Upper lobe of right lung (tissue), 1 donor: ENCODE results near the gene SPINK13. TPM values are rescaled to one million over a fixed set of nuclear protein-coding genes. Genes with fewer than 3 reads are reported as not detected.
"Not testable (repeated sequence)": the region's sequence is repeated elsewhere in the genome, so short reads cannot be mapped to it uniquely, and the experiment has no call there.

ENCODE experiments used
- ATAC-seq: fragments of 200-7000 bp; cut with Tn5 transposase; one replicate; pipeline ENCODE4 v1.9.1; 2020; ENCODE audit warnings: mild to moderate bottlenecking, moderate library complexity
- DNase-seq: peaks from one replicate; pipeline ENCODE4 v3.0.0-alpha.2; 2020
- H3K27ac ChIP-seq: fragments of 200-600 bp; one replicate; pipeline ENCODE4 v1.8.0; 2022
- H3K27me3 ChIP-seq: fragments of 200-600 bp; one replicate; pipeline ENCODE4 v1.8.0; 2022; ENCODE audit warnings: mild to moderate bottlenecking
- H3K36me3 ChIP-seq: fragments of 200-600 bp; one replicate; pipeline ENCODE4 v1.8.0; 2022
- H3K4me1 ChIP-seq: fragments of 200-600 bp; one replicate; pipeline ENCODE4 v1.8.0; 2022
- H3K4me3 ChIP-seq: fragments of 200-600 bp; one replicate; pipeline ENCODE4 v1.8.0; 2022; ENCODE audit warnings: mild to moderate bottlenecking
- H3K9me3 ChIP-seq: fragments of 200-600 bp; one replicate; pipeline ENCODE4 v1.8.0; 2022
- intact Hi-C: fragments of 100-400 bp; cut with DNase I; formaldehyde crosslinking; loops from one replicate; pipeline ENCODE4 v1.11.0; 2022
- total RNA-seq: library from RNA; stranded (reverse); fragmentation: NEBNext Ultra II Directional; extraction: Animal tissue kit (Norgen Biotek cat#: 25700); gene quantifications from one replicate; pipeline ENCODE4 v1.2.1, GENCODE V29; 2021
- TF ChIP-seq, protein P1 (sequence below): fragments of 200-600 bp; IDR thresholded peaks from one replicate; pipeline ENCODE4 v1.8.0; 2022; ENCODE audit warnings: antibody characterized with exemption
- donor health status: DM: no; HTN: yes; CAD: no; lungs with severe emphysema.

The SPINK13 gene
- total RNA-seq, 1 donor from 2014 or later, result not detected

DNA sequence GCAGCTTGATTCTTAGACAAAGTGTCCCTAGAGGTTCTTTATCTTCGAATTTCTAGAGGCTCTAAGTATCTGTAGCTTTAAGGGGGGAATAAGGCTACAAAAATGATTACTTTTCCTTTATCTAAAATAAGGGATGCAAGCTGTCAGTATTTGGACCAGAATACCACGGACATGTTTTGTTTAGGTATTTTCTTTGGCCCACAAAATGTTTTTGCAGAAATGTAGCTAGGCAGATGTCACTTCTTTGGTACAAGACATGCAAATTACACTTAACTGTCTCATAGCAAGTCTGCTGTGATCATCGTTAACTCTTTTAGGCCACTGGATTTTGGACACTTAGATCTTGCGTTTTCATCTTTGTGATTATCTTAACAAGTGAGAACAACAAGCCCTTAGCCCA is 46.1 kb downstream of the SPINK13 start:
- intact Hi-C loops, result no loop called here
- TF ChIP-seq, protein P1, sequence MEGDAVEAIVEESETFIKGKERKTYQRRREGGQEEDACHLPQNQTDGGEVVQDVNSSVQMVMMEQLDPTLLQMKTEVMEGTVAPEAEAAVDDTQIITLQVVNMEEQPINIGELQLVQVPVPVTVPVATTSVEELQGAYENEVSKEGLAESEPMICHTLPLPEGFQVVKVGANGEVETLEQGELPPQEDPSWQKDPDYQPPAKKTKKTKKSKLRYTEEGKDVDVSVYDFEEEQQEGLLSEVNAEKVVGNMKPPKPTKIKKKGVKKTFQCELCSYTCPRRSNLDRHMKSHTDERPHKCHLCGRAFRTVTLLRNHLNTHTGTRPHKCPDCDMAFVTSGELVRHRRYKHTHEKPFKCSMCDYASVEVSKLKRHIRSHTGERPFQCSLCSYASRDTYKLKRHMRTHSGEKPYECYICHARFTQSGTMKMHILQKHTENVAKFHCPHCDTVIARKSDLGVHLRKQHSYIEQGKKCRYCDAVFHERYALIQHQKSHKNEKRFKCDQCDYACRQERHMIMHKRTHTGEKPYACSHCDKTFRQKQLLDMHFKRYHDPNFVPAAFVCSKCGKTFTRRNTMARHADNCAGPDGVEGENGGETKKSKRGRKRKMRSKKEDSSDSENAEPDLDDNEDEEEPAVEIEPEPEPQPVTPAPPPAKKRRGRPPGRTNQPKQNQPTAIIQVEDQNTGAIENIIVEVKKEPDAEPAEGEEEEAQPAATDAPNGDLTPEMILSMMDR, result no peak
- no peaks in the 10 kb centered on the region for H3K4me1 ChIP-seq
- H3K36me3 ChIP-seq, result no peaks in the 10 kb centered on the region
- DNase-seq (no peak), ATAC-seq (no peak)
- H3K4me3 ChIP-seq, result no peak overlapping the region
- H3K9me3 ChIP-seq, result no peaks in the 10 kb centered on the region
- H3K27ac ChIP-seq, result no peak overlapping the region
- no peaks in the 10 kb centered on the region for H3K27me3 ChIP-seq

- H3K27me3 ChIP-seq, intact Hi-C loops, H3K9me3 ChIP-seq, H3K4me1 ChIP-seq, H3K36me3 ChIP-seq, H3K27ac ChIP-seq, DNase-seq, ATAC-seq: not testable (repeated sequence)
- H3K4me3 ChIP-seq, result peak overlapping the region; percentile 31
Observed at GRCh38 chr5:148320011-148320963, 51.7 kb downstream of the SPINK13 start.

DNA sequence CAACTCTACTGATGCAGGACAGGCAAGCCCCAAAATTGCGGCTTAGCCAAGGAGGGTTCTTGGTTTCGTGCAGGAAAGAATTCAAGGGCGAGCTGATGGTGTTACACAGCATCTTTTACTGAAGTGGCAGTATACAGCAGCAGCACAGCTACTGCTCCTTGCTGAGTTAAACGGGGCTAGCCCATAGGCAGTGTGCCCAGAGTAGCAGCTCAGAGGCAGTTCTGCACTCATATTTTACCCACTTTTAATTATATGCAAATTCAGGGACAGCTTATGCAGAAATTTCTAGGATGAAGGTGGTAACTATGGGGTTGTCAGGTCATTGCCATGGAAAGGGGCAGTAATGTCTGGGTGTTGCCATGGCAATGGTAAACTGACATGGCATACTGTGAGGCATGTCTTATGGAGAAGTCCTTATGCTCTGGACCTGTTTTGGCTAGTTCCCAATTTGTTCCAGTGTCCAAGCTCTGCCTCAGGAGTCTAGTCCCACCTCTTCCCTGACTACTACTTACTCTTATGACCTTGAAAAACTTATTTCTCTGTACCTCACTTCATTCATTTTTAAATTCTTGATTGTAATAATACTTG is 64.8 kb downstream of the SPINK13 start:
- intact Hi-C loops, result no loop called here
- Histone ChIP-seq H3K9me3 (no peaks in the 10 kb centered on the region), H3K27ac (no peak overlapping the region), H3K27me3 (no peaks in the 10 kb centered on the region), H3K36me3 (no peaks in the 10 kb centered on the region), H3K4me3 (no peak overlapping the region), H3K4me1 (no peaks in the 10 kb centered on the region)
- DNase-seq (no peak), ATAC-seq (no peak)
- TF ChIP-seq, protein P1, result no peak

- no peak for ATAC-seq
- Histone ChIP-seq H3K36me3 (no peaks in the 10 kb centered on the region), H3K4me3 (no peak within 1 kb of the TSS), H3K27ac (no peak within 1 kb of the TSS), H3K27me3 (no peaks in the 10 kb centered on the region), H3K4me1 (no peaks in the 10 kb centered on the region), H3K9me3 (no peaks in the 10 kb centered on the region)
- DNase-seq, result no peak
- TF ChIP-seq, protein P1, result no peak
- intact Hi-C loops, result no loop called here
Observed at GRCh38 chr5:148335259-148335658, 66.7 kb downstream of the SPINK13 start, which contains the start of gene SPINK9. TSS of gene SPINK9 (plus strand) at chr5:148335559. CDS start at chr5:148335614, 55 bp downstream.

Other genes with a start within 250 kb of the SPINK13 start
- gene SPINK5, start 204.8 kb upstream of the SPINK13 start, total RNA-seq, result 3.2 TPM
- gene SPINK14, start 100.2 kb upstream of the SPINK13 start, total RNA-seq, result not detected
- gene SPINK6, start 65.8 kb upstream of the SPINK13 start, total RNA-seq, result not detected
- gene MARCOL, start 30.3 kb upstream of the SPINK13 start, total RNA-seq, result not detected
- not detected for gene SPINK7, start 43.6 kb downstream of the SPINK13 start, total RNA-seq
- gene SPINK9, start 66.8 kb downstream of the SPINK13 start, total RNA-seq, result not detected
- gene FBXO38, start 115.2 kb downstream of the SPINK13 start, total RNA-seq, result 67.1 TPM